ENCODE measurements around the gene UST. TPM values are rescaled to one million over a fixed set of nuclear protein-coding genes. Genes with fewer than 3 reads are reported as not detected.

Gene UST
- polyA plus RNA-seq, 1 donor from 2014 or later: 7.5 TPM

- H3K9me2 ChIP-seq (ENCODE audit: insufficient read depth, low read length): no peaks in the 10 kb centered on the region
- TF ChIP-seq POLR2AphosphoS5 (IDR thresholded peaks at IDR 0.05) (no peak), EZH2 (IDR thresholded peaks at IDR 0.05; ENCODE audit: borderline replicate concordance, insufficient read depth, low read length, poor library complexity, severe bottlenecking) (no peak), CTCF (IDR thresholded peaks at IDR 0.05; ENCODE audit: poor library complexity, severe bottlenecking) (no peak), SMC3 (conservative IDR thresholded peaks at IDR 0.05; ENCODE audit: poor library complexity) (no peak), TAF1 (IDR thresholded peaks at IDR 0.05; ENCODE audit: low read depth) (no peak), EP300 (conservative IDR thresholded peaks at IDR 0.05; ENCODE audit: poor library complexity, severe bottlenecking) (no peak), MXI1 (conservative IDR thresholded peaks at IDR 0.05; ENCODE audit: poor library complexity, severe bottlenecking) (no peak), REST (IDR thresholded peaks at IDR 0.05; ENCODE audit: borderline replicate concordance) (no peak), RAD21 (conservative IDR thresholded peaks at IDR 0.05) (no peak)
- H3K4me3 ChIP-seq (ENCODE audit: low read length): no peak overlapping the region
- no peaks in the 10 kb centered on the region for H3K79me2 ChIP-seq (replicated peaks; ENCODE audit: insufficient read depth, low read length)
- H3K36me3 ChIP-seq (ENCODE audit: insufficient read depth, low read length): no peaks in the 10 kb centered on the region
- no peak overlapping the region for H3K4me2 ChIP-seq (ENCODE audit: low read length)
- H2AFZ ChIP-seq (ENCODE audit: low read depth, low read length): no peak overlapping the region
- no peak overlapping the region for H3K9ac ChIP-seq (ENCODE audit: low read length)
- no peaks in the 10 kb centered on the region for H3F3A ChIP-seq (ENCODE audit: insufficient read depth, low read length, poor library complexity, severe bottlenecking)
- no peaks in the 10 kb centered on the region for H3K27me3 ChIP-seq (ENCODE audit: insufficient read depth, low read depth, low read length)
- H3K27ac ChIP-seq (ENCODE audit: low read length): no peak overlapping the region
- H4K20me1 ChIP-seq (ENCODE audit: insufficient read depth): no peaks in the 10 kb centered on the region
- H3K9me3 ChIP-seq (ENCODE audit: low read length): no peaks in the 10 kb centered on the region
These were observed 337.2 kb downstream of the UST start for GRCh38 chr6:149084026-149084425.

GRCh38 chr6:149084808-149085556, 338.2 kb downstream of the UST start:
- H3F3A ChIP-seq (ENCODE audit: insufficient read depth, low read length, poor library complexity, severe bottlenecking): no peaks in the 10 kb centered on the region
- no peak for TF ChIP-seq CTCF (IDR thresholded peaks at IDR 0.05; ENCODE audit: poor library complexity, severe bottlenecking)
- TF ChIP-seq EZH2 (IDR thresholded peaks at IDR 0.05; ENCODE audit: borderline replicate concordance, insufficient read depth, low read length, poor library complexity, severe bottlenecking): no peak
- TF ChIP-seq RAD21 (conservative IDR thresholded peaks at IDR 0.05): no peak
- TF ChIP-seq POLR2AphosphoS5 (IDR thresholded peaks at IDR 0.05): no peak
- TF ChIP-seq SMC3 (conservative IDR thresholded peaks at IDR 0.05; ENCODE audit: poor library complexity): no peak
- no peak for TF ChIP-seq TAF1 (IDR thresholded peaks at IDR 0.05; ENCODE audit: low read depth)
- TF ChIP-seq REST (IDR thresholded peaks at IDR 0.05; ENCODE audit: borderline replicate concordance): no peak
- no peak for TF ChIP-seq EP300 (conservative IDR thresholded peaks at IDR 0.05; ENCODE audit: poor library complexity, severe bottlenecking)
- no peak for TF ChIP-seq MXI1 (conservative IDR thresholded peaks at IDR 0.05; ENCODE audit: poor library complexity, severe bottlenecking)

More at GRCh38 chr6:149084808-149085556, 338.2 kb downstream of the UST start:
- H2AFZ ChIP-seq (ENCODE audit: low read depth, low read length): no peak overlapping the region
- H3K36me3 ChIP-seq (ENCODE audit: insufficient read depth, low read length): no peaks in the 10 kb centered on the region
- no peaks in the 10 kb centered on the region for H3K79me2 ChIP-seq (replicated peaks; ENCODE audit: insufficient read depth, low read length)
- H3K4me2 ChIP-seq (ENCODE audit: low read length): no peak overlapping the region
- H4K20me1 ChIP-seq (ENCODE audit: insufficient read depth): no peaks in the 10 kb centered on the region
- no peak overlapping the region for H3K9ac ChIP-seq (ENCODE audit: low read length)
- H3K9me2 ChIP-seq (ENCODE audit: insufficient read depth, low read length): no peaks in the 10 kb centered on the region
- H3K27ac ChIP-seq (ENCODE audit: low read length): no peak overlapping the region
- no peak overlapping the region for H3K4me3 ChIP-seq (ENCODE audit: low read length)
- H3K9me3 ChIP-seq (ENCODE audit: low read length): no peaks in the 10 kb centered on the region
- H3K27me3 ChIP-seq (ENCODE audit: insufficient read depth, low read depth, low read length): no peaks in the 10 kb centered on the region
